SK-N-SH (cell line): Measurements from ENCODE around the gene TBC1D5. TPM values are rescaled to one million over a fixed set of nuclear protein-coding genes. Genes with fewer than 3 reads are reported as not detected.
"Not testable (repeated sequence)": the region's sequence is repeated elsewhere in the genome, so short reads cannot be mapped to it uniquely, and the experiment has no call there.

Experiments used
- CTCF ChIA-PET: fragments of 300-600, 350-600 bp; formaldehyde crosslinking; extraction: SDS; loops from one replicate; lab custom pipeline; 2021; lab: Yijun Ruan, JAX
- POLR2A ChIA-PET: fragments of 350-600 bp; sonication (Branson Sonifier 250); formaldehyde crosslinking; extraction: SDS; loops from one replicate; lab custom pipeline; 2020; ENCODE audit warnings: antibody characterized with exemption, inconsistent platforms; lab: Yijun Ruan, JAX
- DNase-seq: peaks from one replicate; pipeline ENCODE4 v3.0.0; 2012
- H2AFZ ChIP-seq: fragments of 200-600 bp; sonication (generic); 2 replicates; pipeline ENCODE4 v1.8.1; 2016; ENCODE audit warnings: antibody characterized with exemption, mild to moderate bottlenecking, low read depth
- H3F3A ChIP-seq: fragments of 200-600 bp; sonication (generic); replicated peaks from 2 replicates; pipeline ENCODE3; 2016; ENCODE audit warnings: antibody characterized with exemption, mild to moderate bottlenecking; ENCODE audit not compliant: insufficient read depth
- H3K27ac ChIP-seq, 2 experiments: fragments of 200-500 bp in 1 of 2; fragments of 200-600 bp in 1 of 2; sonication (Bioruptor generic) in 1 of 2; sonication (generic), shearing (Covaris generic) in 1 of 2; 2 replicates each; pipeline versions ENCODE4 v1.5.1 to v1.6.1; 2014 to 2016; ENCODE audit warnings: low read depth in 2 of 2, inconsistent platforms in 1 of 2, low read length in 1 of 2, mild to moderate bottlenecking in 1 of 2, mixed read lengths in 1 of 2
- H3K27me3 ChIP-seq: fragments of 200-600 bp; sonication (generic), shearing (Covaris generic); 2 replicates; pipeline ENCODE4 v1.6.1; 2016; ENCODE audit warnings: mixed run types; ENCODE audit not compliant: insufficient read depth
- H3K36me3 ChIP-seq, 2 experiments: fragments of 200-500 bp in 1 of 2; fragments of 200-600 bp in 1 of 2; sonication (Bioruptor generic) in 1 of 2; sonication (generic) in 1 of 2; replicated peaks in 1 of 2; 2 replicates each; pipeline versions ENCODE3 to v1.5.1; 2014 to 2016; ENCODE audit warnings: low read length in 1 of 2, mild to moderate bottlenecking in 1 of 2; ENCODE audit not compliant: insufficient read depth in 2 of 2, control insufficient read depth in 1 of 2
- H3K4me1 ChIP-seq, 2 experiments: fragments of 200-500 bp in 1 of 2; fragments of 200-600 bp in 1 of 2; sonication (Bioruptor generic) in 1 of 2; sonication (generic), shearing (Covaris generic) in 1 of 2; 2 replicates each; pipeline versions ENCODE4 v1.5.1 to v1.6.1; 2014 to 2016; ENCODE audit warnings: low read depth in 1 of 2, low read length in 1 of 2, mixed run types in 1 of 2; ENCODE audit not compliant: insufficient read depth in 2 of 2, control insufficient read depth in 1 of 2
- H3K4me2 ChIP-seq: fragments of 200-600 bp; sonication (generic), shearing (Covaris generic); 2 replicates; pipeline ENCODE4 v1.6.1; 2017; ENCODE audit warnings: mixed run types
- H3K4me3 ChIP-seq, 2 experiments: fragments of 200-500 bp in 1 of 2; fragments of 200-600 bp in 1 of 2; sonication (Bioruptor generic) in 1 of 2; sonication (generic), shearing (Covaris generic) in 1 of 2; 2 replicates each; pipeline versions ENCODE4 v1.5.1 to v1.8.1; 2014 to 2016; ENCODE audit warnings: low read depth in 2 of 2, inconsistent platforms in 1 of 2, low read length in 1 of 2, mild to moderate bottlenecking in 1 of 2, mixed read lengths in 1 of 2, moderate library complexity in 1 of 2
- H3K79me2 ChIP-seq: fragments of 200-600 bp; sonication (generic); 2 replicates; pipeline ENCODE4 v1.8.1; 2017; ENCODE audit warnings: mild to moderate bottlenecking; ENCODE audit not compliant: insufficient read depth
- H3K9ac ChIP-seq: fragments of 200-600 bp; sonication (generic); 2 replicates; pipeline ENCODE4 v1.6.1; 2017; ENCODE audit warnings: mixed run types
- H3K9me2 ChIP-seq: fragments of 200-600 bp; sonication (generic); 2 replicates; pipeline ENCODE4 v1.6.1; 2017; ENCODE audit warnings: mixed run types
- H3K9me3 ChIP-seq: fragments of 200-600 bp; sonication (generic); 2 replicates; pipeline ENCODE4 v1.6.1; 2017; ENCODE audit warnings: mixed run types, mild to moderate bottlenecking, moderate library complexity
- H4K20me1 ChIP-seq: fragments of 200-600 bp; sonication (generic); 2 replicates; pipeline ENCODE4 v1.6.1; 2017; ENCODE audit warnings: mild to moderate bottlenecking, mixed run types; ENCODE audit not compliant: insufficient read depth
- EP300 ChIP-seq, 2 experiments: IDR thresholded peaks; 2 replicates each; pipeline versions ENCODE4 v1.4.0 to v1.6.1; 2012; ENCODE audit warnings: borderline replicate concordance in 1 of 2, low read depth in 1 of 2, low read length in 1 of 2
- FOXM1 ChIP-seq: IDR thresholded peaks from 2 replicates; pipeline ENCODE4 v1.4.0; 2012; ENCODE audit warnings: low read depth, mild to moderate bottlenecking
- GATA2 ChIP-seq: sonication (generic); formaldehyde crosslinking; IDR thresholded peaks from 2 replicates; pipeline ENCODE4 v1.5.0; 2020; ENCODE audit warnings: mild to moderate bottlenecking, missing genetic modification reagents
- POLR2AphosphoS5 ChIP-seq: IDR thresholded peaks from 2 replicates; pipeline ENCODE4 v1.6.1; 2012; ENCODE audit warnings: low read depth, low read length
- RFX5 ChIP-seq: IDR thresholded peaks from 2 replicates; pipeline ENCODE4 v1.6.1; 2012; ENCODE audit warnings: mild to moderate bottlenecking, improper control_type of control experiment, low read length
- RXRA ChIP-seq: IDR thresholded peaks from 2 replicates; pipeline ENCODE4 v1.4.0; 2012; ENCODE audit warnings: low read depth, mild to moderate bottlenecking, borderline replicate concordance
- TCF12 ChIP-seq: IDR thresholded peaks from 2 replicates; pipeline ENCODE4 v1.4.0; 2012
- WGBS: methylation state at CpG from one replicate; pipeline ENCODE4 v1.1.6; 2017; ENCODE audit warnings: low lambda C conversion rate; 5-methylcytosine and 5-hydroxymethylcytosine counted together
- polyA plus RNA-seq, 3 experiments: library from polyadenylated mRNA; depleted of rRNA; stranded (reverse); fragments of >200 nt; gene quantifications; 2 replicates each; pipeline ENCODE4 v1.2.3, GENCODE V29; 2012
- TF ChIP-seq, protein P1 (sequence below): IDR thresholded peaks from 2 replicates; pipeline ENCODE4 v1.4.0; 2012; ENCODE audit warnings: low read depth
- TF ChIP-seq, protein P2 (sequence below): fragments of 150-350 bp; IDR thresholded peaks from 2 replicates; pipeline ENCODE4 v1.6.1; 2016; ENCODE audit warnings: mild to moderate bottlenecking, low read depth, low read length
- TF ChIP-seq, protein P3 (sequence below): IDR thresholded peaks from 2 replicates; pipeline ENCODE4 v1.4.0; 2012; ENCODE audit warnings: low read depth, borderline replicate concordance
- TF ChIP-seq, protein P4 (sequence below): fragments of 200-600 bp; sonication (generic); IDR thresholded peaks from 2 replicates; pipeline ENCODE4 v1.6.1; 2017; ENCODE audit warnings: antibody characterized with exemption, mild to moderate bottlenecking, moderate library complexity

The TBC1D5 gene
- polyA plus RNA-seq, 1 of the 3 experiments (the other 2 are of a cell fraction): 19.5 TPM

DNA sequence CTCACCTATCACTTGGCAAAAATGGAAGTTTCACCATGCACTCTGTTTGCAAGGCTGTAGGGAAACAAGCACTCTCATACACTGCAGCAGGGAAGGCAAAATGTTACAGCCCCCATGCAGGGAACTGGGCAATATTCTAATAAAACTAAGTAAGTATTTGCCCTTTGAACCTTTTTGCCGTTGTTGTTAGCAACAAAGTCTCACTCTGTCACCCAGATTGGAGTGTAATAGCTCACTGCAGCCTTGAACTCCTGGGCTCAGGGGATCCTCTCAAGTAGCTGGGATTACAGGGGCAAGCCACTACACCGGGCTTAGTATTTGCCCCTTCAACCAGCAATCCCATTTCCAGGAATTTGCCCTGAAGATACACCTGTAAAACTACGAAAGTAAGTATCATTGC lies 122.5 kb downstream of the TBC1D5 start:
- DNase-seq: no peak
- no peaks in the 10 kb centered on the region for H4K20me1 ChIP-seq
- POLR2A ChIA-PET: no interaction called here
- no peaks in the 10 kb centered on the region for H3K79me2 ChIP-seq
- no peak overlapping the region for H2AFZ ChIP-seq
- CTCF ChIA-PET: interaction anchor here (2.8 kb wide), 1 partner anchor 25 kb away, joined by 14 read pairs; no protein-coding TSS in a partner anchor
- no peaks in the 10 kb centered on the region for H3K9me3 ChIP-seq
- WGBS: 83% methylated on average over 3 of the region's 3 CpGs
- no peak overlapping the region for H3K27ac ChIP-seq
- no peaks in the 10 kb centered on the region for H3F3A ChIP-seq
- peaks cover 8 to 12% of the 10 kb centered on the region in 2 experiments for H3K36me3 ChIP-seq
- H3K4me3 ChIP-seq: no peak overlapping the region
- no peaks in the 10 kb centered on the region for H3K4me1 ChIP-seq
- no peak overlapping the region for H3K4me2 ChIP-seq
- no peak overlapping the region for H3K9ac ChIP-seq
- TF ChIP-seq EP300 (IDR thresholded peaks at IDR 0.05; ENCODE audit: borderline replicate concordance in 1 of 2, low read depth in 1 of 2, low read length in 1 of 2): no peak
- TF ChIP-seq, protein P1, sequence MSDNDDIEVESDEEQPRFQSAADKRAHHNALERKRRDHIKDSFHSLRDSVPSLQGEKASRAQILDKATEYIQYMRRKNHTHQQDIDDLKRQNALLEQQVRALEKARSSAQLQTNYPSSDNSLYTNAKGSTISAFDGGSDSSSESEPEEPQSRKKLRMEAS: no peak
- TF ChIP-seq, protein P2, sequence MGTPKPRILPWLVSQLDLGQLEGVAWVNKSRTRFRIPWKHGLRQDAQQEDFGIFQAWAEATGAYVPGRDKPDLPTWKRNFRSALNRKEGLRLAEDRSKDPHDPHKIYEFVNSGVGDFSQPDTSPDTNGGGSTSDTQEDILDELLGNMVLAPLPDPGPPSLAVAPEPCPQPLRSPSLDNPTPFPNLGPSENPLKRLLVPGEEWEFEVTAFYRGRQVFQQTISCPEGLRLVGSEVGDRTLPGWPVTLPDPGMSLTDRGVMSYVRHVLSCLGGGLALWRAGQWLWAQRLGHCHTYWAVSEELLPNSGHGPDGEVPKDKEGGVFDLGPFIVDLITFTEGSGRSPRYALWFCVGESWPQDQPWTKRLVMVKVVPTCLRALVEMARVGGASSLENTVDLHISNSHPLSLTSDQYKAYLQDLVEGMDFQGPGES: no peak
- TF ChIP-seq TCF12: no peak
- TF ChIP-seq, protein P3, sequence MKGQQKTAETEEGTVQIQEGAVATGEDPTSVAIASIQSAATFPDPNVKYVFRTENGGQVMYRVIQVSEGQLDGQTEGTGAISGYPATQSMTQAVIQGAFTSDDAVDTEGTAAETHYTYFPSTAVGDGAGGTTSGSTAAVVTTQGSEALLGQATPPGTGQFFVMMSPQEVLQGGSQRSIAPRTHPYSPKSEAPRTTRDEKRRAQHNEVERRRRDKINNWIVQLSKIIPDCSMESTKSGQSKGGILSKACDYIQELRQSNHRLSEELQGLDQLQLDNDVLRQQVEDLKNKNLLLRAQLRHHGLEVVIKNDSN: no peak
- no peak for TF ChIP-seq GATA2 (CRISPR knock-in tag)
- no peak for TF ChIP-seq RFX5
- no peak for TF ChIP-seq POLR2AphosphoS5
- TF ChIP-seq FOXM1: no peak
- TF ChIP-seq, protein P4, sequence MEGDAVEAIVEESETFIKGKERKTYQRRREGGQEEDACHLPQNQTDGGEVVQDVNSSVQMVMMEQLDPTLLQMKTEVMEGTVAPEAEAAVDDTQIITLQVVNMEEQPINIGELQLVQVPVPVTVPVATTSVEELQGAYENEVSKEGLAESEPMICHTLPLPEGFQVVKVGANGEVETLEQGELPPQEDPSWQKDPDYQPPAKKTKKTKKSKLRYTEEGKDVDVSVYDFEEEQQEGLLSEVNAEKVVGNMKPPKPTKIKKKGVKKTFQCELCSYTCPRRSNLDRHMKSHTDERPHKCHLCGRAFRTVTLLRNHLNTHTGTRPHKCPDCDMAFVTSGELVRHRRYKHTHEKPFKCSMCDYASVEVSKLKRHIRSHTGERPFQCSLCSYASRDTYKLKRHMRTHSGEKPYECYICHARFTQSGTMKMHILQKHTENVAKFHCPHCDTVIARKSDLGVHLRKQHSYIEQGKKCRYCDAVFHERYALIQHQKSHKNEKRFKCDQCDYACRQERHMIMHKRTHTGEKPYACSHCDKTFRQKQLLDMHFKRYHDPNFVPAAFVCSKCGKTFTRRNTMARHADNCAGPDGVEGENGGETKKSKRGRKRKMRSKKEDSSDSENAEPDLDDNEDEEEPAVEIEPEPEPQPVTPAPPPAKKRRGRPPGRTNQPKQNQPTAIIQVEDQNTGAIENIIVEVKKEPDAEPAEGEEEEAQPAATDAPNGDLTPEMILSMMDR: no peak
- no peak for TF ChIP-seq RXRA
- no peaks in the 10 kb centered on the region for H3K9me2 ChIP-seq
- H3K27me3 ChIP-seq: no peaks in the 10 kb centered on the region

DNA sequence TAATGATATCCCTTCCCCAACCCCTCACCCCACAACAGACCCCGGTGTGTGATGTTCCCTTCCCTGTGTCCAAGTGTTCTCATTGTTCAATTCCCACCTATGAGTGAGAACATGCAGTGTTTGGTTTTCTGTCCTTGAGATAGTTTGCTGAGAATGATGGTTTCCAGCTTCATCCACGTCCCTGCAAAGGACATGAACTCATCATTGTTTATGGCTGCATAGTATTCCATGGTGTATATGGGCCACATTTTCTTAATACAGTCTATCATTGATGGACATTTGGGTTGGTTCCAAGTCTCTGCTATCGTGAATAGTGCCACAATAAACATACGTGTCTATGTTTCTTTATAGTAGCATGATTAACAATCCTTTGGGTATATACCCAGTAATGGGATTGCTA lies 129.4 kb downstream of the TBC1D5 start:
- POLR2A ChIA-PET, H3K79me2 ChIP-seq, H3K4me2 ChIP-seq, CTCF ChIA-PET, H3K27me3 ChIP-seq, H4K20me1 ChIP-seq, H3K9ac ChIP-seq, H3K9me3 ChIP-seq, H2AFZ ChIP-seq, H3K4me1 ChIP-seq, H3K4me3 ChIP-seq, H3K36me3 ChIP-seq, H3F3A ChIP-seq, H3K27ac ChIP-seq, DNase-seq, H3K9me2 ChIP-seq: not testable (repeated sequence)
- WGBS: 91% methylated on average over 4 of the region's 4 CpGs
